ENCODE results near the gene TLCD3B. TPM values are rescaled to one million over a fixed set of nuclear protein-coding genes. Genes with fewer than 3 reads are reported as not detected.

TLCD3B gene
- total RNA-seq = not detected in 2 replicates

GRCh38 chr16:30030841-30031413 is at the start of gene TLCD3B:
TSS of gene TLCD3B (minus strand) at chr16:30031271. CDS start at chr16:30030527, 744 bp downstream.

DNA sequence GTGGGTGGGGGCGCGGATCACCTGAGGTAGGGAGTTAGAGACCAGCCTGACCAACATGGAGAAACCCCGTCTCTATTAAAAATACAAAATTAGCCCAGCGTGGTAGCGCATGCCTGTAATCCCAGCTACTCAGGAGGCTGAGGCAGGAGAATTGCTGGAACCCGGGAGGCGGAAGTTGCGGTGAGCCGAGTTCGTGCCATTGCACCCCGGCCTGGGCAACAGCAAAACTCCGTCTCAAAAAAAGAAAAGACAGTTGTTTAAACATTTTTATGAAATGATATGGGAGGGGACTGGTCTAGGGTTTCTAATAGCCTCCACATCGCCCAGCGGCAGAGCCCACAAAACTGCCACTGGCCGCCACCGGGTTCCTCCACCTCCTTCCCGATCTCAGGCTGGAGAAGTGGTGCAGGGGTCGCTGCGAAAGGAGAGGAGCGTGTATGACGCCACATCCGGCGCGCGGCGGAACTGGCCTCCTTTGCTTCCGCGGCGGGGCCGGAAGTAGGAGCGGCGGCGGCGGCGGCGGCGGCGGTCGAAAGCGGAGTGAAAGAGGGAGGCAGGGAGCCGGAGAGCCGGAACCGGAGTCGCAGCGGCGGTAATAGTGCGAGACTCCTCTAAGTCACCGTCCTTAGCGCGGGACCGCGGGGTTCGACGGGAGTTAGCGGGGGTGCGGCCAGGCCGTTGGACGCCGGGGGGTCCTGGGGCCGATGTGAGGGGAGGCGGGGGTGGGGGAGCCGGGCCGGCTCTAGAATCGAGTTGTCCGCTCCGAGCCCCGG is 44.6 kb upstream of the TLCD3B start, which contains the start of gene PPP4C:
Gene PPP4C (plus strand): TSS at position 492 of the 773 bp plus-strand sequence. CDS start 384 bp downstream, outside the sequence.

GRCh38 chr16:30065102-30065942 is 34.3 kb upstream of the TLCD3B start, which contains the start of gene ALDOA:
TSS of gene ALDOA (plus strand) at chr16:30065760. CDS start at chr16:30066898, 1,138 bp downstream.

DNA sequence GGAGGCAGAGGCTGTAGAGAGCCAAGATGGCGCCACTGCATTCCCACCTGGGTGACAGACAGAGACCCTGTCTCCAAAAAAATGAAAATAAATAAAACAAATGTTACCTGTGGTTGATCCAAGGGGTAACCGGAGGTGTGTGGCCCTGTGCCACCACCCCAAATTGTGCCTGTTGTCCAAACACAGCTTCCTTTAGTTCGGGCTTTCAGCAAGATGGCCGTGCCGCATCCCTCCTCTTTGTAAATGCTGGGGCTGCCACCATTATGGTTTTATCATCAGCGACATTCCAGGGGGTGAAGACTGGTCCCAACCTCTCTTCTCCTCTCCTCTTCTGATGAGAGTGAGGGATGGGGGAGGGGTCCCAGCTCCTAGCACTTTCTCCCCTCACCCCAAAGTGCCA is 8.2 kb downstream of the TLCD3B start, which contains the start of gene C16orf92:
Gene C16orf92 (plus strand): TSS at position 312 of the 400 bp plus-strand sequence. CDS start 143 bp downstream, outside the sequence.

GRCh38 chr16:30010844-30011713 is 20.0 kb downstream of the TLCD3B start, which contains the start of gene DOC2A:
TSS of gene DOC2A (minus strand) at chr16:30011027. CDS start at chr16:30010222, 805 bp downstream.

GRCh38 chr16:29995911-29996765 is 34.9 kb downstream of the TLCD3B start, which contains the start of gene INO80E:
TSS of gene INO80E (plus strand) at chr16:29996241. CDS start at chr16:29996311, 70 bp downstream.

DNA sequence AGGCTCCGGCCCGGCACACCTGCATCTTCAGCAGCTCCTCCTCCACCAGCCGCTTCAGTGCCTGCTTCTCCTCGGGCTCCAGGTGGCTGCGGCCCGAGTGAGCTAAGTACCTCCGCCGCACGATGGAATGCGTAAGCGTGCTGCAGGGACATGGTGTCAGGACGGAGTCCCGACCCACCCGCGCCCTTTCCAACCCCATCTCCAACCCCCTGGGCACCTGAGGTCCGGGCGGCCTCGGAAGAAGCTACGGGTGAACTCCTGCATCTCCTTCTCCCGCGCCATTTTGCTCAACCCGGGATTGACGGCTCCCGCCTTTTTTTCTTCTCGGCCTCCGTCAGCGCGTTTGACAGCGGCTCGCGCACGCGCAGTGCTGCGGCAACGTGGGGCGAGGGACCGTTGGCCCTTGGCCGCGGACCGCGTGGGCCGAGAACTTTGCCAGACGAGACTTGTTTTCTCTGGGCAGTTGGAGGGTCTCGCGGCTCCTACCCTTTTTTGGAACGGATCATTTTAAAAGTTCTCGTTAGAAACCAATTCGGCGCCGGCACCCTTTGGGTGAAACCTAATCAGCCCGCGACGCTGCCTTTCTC is 35.7 kb downstream of the TLCD3B start, which contains the start of gene HIRIP3:
Gene HIRIP3 (minus strand): TSS at position 294 of the 587 bp plus-strand sequence. CDS start 12 bp downstream, at position 282.

Other genes starting within 250 kb of the TLCD3B start
- 13.1 and 22.6 TPM in 2 replicates for gene KIF22, start 240.5 kb downstream of the TLCD3B start, total RNA-seq
- gene MAZ, start 224.7 kb downstream of the TLCD3B start, total RNA-seq = 173 and 200 TPM in 2 replicates
- gene PRRT2, start 219.1 kb downstream of the TLCD3B start, total RNA-seq = 0.82 and 2.5 TPM in 2 replicates
- gene PAGR1, start 215.1 kb downstream of the TLCD3B start, total RNA-seq = 19.0 and 28.3 TPM in 2 replicates
- 179 and 195 TPM in 2 replicates for gene MVP, start 210.8 kb downstream of the TLCD3B start, total RNA-seq
- 107 and 108 TPM in 2 replicates for gene CDIPT, start 168.0 kb downstream of the TLCD3B start, total RNA-seq
- 26.8 and 30.0 TPM in 2 replicates for gene SEZ6L2, start 131.7 kb downstream of the TLCD3B start, total RNA-seq
- gene ASPHD1, start 130.8 kb downstream of the TLCD3B start, total RNA-seq = 11.7 and 20.4 TPM in 2 replicates
- gene KCTD13, start 105.0 kb downstream of the TLCD3B start, total RNA-seq = 6.2 and 10.0 TPM in 2 replicates
- 92.3 and 112 TPM in 2 replicates for gene TMEM219, start 69.2 kb downstream of the TLCD3B start, total RNA-seq
- 31.2 and 44.5 TPM in 2 replicates for gene TAOK2, start 57.4 kb downstream of the TLCD3B start, total RNA-seq
- 7.6 and 8.3 TPM in 2 replicates for gene HIRIP3, start 35.7 kb downstream of the TLCD3B start, total RNA-seq
- gene INO80E, start 35.0 kb downstream of the TLCD3B start, total RNA-seq = 28.7 and 33.6 TPM in 2 replicates
- 0.60 TPM in 1 of 2 replicates, not detected in the other for gene DOC2A, start 20.2 kb downstream of the TLCD3B start, total RNA-seq
- gene C16orf92, start 8.1 kb downstream of the TLCD3B start, total RNA-seq = not detected in 2 replicates
- 1,291 and 1,757 TPM in 2 replicates for gene ALDOA, start 34.5 kb upstream of the TLCD3B start, total RNA-seq
- 63.2 and 79.7 TPM in 2 replicates for gene PPP4C, start 44.7 kb upstream of the TLCD3B start, total RNA-seq
- gene TBX6, start 60.7 kb upstream of the TLCD3B start, total RNA-seq = under 0.01 TPM in 1 of 2 replicates, not detected in the other
- 50.2 and 89.3 TPM in 2 replicates for gene YPEL3, start 64.9 kb upstream of the TLCD3B start, total RNA-seq
- 0.47 and 1.2 TPM in 2 replicates for gene GDPD3, start 82.3 kb upstream of the TLCD3B start, total RNA-seq
- gene MAPK3, start 91.9 kb upstream of the TLCD3B start, total RNA-seq = 63.0 and 70.9 TPM in 2 replicates
- 0.43 and 4.2 TPM in 2 replicates for gene CORO1A, start 152.3 kb upstream of the TLCD3B start, total RNA-seq
- 28.4 and 117 TPM in 2 replicates for gene BOLA2B, start 162.4 kb upstream of the TLCD3B start, total RNA-seq
- 24.3 and 26.1 TPM in 2 replicates for gene SLX1A, start 162.6 kb upstream of the TLCD3B start, total RNA-seq
- gene SULT1A3, start 168.0 kb upstream of the TLCD3B start, total RNA-seq = 2.6 and 7.0 TPM in 2 replicates
- 0.26 and 1.9 TPM in 2 replicates for gene NPIPB13, start 217.2 kb upstream of the TLCD3B start, total RNA-seq